Measurements from ENCODE around the gene FRMD3.

FRMD3 gene

GRCh38 chr9:83270116-83270515 is 268.1 kb downstream of the FRMD3 start:
- no peak for DNase-seq

- DNase-seq: no peak
Measured at GRCh38 chr9:83267741-83268140, 270.5 kb downstream of the FRMD3 start.

DNA sequence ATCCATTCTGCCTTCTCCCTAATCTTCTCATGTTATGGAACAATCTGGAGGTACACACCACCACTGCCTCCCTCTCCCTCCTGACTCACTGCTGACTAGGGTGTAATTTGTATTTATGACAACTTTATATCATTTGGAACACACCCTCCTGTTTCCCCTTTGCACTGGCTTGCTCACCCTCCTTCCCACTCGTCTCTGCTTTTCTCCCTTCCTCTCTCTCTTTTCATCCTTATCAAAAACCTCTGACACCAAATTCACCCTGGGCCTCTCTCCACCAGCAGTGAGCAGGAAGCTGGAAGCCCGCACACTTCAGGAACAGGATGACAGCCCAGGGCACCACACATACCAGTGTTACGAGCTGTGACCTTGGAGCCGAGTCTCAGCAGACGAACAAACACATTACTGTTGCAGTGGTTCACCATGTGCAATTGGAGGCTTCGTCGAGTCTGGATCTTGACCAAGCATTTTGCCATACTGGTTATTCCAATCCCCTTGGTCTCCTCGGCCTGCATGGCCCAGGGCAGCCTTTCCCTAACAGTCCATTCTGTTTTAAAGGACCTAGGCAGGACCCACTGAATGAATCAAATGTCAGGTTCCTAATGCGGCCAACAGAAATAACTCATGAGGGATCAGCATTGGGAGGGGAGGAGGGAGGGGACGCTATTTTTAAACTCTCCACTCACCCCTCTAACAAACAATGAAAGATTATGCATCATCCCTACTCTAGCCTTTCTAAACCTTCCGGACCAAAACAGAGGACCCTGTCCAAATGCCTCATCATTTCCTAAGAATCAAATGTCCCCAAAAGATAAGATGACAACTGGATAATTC is 271.3 kb downstream of the FRMD3 start:
- DNase-seq: no peak

GRCh38 chr9:83266331-83266665 is 271.9 kb downstream of the FRMD3 start:
- no peak for DNase-seq

DNA sequence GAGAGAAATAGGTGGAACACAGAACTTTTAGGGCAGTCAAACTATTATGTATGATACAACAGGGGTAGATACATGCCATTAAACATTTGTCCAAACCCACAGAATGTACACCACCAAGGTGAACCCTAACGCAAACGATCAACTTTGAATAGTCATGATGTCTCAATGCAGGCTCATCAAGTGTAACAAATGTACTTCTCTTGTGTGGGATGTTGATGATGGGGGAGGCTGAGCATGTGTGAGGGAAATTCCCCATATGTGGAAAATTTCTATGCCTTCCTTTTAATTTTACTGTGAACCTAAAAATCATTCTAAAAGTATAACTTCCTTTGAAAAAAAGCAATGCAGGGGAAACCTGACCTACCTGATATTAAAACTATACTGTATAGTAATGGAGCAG is 273.9 kb downstream of the FRMD3 start:
- DNase-seq: no peak

DNA sequence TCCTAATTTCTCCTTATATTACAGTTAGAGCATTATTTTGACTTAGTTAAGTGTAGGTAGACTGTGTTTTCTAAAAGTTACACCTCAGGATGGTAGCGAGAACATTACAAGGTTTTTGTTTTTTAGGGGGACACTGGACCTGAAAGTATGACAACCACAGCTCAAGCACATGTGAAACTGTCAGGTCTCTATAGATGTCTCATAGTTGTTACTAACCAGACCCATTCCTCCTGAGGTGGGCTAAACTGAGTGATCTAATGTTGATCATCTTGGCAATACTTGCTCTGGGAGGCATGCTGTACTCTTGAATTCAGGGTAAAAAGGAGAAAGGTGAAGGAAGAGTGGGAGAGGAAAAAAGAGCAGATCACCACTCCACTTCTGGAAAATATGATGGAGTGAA is 278.6 kb downstream of the FRMD3 start:
- no peak for DNase-seq

DNA sequence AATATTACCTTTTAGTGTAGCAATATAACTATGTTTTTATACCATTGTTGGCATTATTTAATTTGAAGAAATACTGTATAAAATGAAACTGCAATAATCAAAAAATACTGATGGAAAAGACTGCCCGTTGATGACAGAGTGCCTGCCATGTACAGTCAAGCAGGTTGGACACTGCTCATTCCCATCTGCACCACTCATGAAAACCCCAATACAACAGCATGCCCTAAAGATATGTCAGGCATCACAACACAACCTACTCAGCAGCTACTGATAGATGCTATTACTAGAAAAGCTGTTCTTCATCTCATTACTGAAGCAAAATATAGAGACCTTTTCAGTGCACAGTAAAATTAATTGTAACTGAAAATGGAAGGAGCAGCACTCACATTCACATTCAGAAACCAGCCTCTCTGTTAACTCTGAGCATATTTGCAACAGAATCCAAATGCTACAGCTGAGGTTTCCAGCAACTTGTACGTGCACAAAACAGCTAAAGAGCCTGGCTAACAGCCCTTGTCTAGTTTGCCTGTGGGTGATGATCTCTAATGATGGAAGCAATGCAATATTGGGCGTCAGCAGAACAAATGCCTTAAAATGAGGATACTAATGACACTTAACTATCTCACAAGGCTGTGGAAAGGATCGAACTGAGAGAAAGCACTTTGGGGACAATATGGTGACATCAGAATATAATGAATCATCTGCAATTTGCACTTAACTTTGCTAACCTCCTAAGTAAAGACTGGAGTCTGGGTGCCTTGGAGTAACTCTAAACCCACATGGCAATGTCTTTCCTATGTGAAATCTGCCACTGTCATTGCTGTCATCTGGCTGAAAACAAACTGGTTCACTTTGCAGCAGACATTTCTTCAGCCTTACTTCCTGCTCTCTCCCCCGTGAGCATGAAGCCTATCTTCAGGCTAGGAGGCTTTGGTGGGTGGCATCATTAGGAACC is 280.0 kb downstream of the FRMD3 start:
- no peak for DNase-seq

DNA sequence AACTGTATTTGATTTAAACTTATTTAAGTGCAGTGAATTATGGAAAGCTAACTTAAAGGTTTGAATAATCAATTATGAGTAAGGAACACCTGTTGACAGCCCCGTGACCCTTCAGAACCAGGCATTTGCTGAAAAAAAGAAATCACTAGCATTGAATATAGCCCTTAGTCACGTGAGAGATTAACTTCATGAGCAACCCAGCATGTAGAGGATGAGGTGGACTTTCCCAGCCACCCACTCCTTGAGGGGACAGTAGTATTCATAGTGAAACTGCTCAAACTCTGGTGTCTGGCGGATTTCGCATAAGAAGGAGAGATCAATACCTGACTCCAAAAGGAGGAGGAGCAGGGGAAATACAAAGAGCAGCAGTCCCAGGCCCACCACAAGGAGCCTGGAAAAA is 290.5 kb downstream of the FRMD3 start:
- DNase-seq: no peak

GRCh38 chr9:83245979-83246659 is 292.1 kb downstream of the FRMD3 start:
- DNase-seq: no peak

DNA sequence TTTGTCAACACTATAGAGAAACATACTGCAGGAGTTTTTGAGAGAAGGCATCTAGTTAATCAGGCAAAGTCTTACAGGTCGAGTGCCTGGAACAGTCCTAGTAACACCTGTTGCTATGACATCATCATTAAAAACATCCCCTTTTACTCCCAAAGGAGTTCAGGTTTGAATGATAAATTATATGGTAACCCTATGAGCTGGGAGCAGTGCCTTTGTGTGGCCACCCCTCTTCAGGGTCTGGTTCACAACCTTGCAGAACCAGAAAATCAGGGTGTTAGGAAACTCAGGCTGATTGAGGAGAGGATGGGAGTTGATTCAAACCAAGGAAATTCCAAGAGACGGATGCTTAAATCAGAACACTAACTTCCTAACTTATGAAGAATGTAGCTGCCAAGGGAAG is 296.1 kb downstream of the FRMD3 start:
- no peak for DNase-seq

DNA sequence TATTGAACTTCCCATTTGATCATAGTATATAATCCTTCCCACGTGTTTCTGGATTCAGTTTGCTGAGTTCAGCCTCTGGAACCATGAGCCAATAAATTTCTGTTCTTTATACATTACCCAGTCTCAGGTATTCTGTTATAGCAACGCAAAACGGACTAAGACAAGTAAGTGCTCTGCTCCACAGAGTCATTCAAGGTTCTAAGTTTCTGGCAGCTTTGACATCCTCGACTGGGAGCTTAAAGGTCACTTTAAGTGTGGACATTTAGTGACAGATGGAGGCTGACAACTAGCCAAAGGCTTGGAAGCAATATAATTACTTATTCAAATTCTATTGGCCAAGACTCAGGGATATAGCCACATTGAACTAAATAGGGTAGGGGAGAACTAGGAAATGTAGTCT is 297.5 kb downstream of the FRMD3 start:
- DNase-seq: no peak

GRCh38 chr9:83239747-83240146 is 298.5 kb downstream of the FRMD3 start:
- DNase-seq: no peak

- no peak for DNase-seq
Measured at GRCh38 chr9:83238871-83239640, 299.1 kb downstream of the FRMD3 start.

DNA sequence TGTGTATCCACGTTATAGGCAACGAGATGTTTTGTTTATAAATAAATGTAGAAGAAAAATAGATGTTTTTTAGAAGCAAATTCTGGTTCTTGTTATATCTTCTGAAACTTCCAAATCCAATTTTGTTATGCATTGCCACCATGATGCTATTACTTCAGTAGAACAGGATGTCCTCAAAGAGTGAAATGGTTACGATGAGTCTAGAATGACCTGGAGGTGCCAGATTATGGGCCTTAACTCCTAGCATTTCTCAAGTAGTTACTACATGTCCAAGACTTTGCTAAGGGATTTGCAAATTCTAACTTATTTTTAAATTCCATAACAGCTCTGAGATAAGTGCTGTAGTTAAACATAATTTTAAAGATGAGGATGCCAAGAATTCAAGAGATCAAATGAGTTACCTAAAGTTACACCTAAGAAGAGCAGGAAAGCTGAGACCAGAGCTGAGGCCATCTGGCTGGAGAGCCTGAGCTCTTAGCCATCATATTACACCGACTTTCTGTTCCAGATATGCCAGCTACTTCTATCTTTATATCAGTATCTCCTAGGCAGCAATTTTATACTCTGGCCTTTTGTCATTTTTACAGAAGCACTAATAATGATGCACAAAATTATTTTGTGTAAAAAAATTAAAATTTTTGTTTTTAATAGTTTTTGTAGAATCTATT is 302.0 kb downstream of the FRMD3 start:
- DNase-seq: no peak

GRCh38 chr9:83235526-83235925 is 302.7 kb downstream of the FRMD3 start:
- DNase-seq: no peak

- DNase-seq: no peak
Measured at GRCh38 chr9:83234541-83234940, 303.7 kb downstream of the FRMD3 start.

- no peak for DNase-seq
Measured at GRCh38 chr9:83233647-83234046, 304.6 kb downstream of the FRMD3 start.

DNA sequence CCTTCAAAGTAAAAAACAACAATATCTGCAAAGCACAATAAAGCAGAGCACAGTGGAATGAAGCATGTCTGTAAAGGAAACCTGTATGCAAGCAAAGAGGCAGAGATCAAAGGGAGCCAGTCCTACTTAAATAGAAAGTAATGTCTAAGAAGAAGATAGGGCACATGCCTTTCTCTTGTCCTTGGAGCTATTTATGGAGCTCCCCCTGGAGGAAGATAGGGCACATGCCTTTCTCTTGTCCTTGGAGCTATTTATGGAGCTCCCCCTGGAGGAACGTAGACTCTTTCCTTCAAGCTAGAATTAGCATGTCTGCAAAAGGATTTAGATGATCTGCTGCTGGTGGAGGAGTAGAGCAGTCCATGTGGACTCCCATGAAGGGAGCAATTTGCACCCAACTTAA is 307.2 kb downstream of the FRMD3 start:
- no peak for DNase-seq

- DNase-seq: peak; percentile 82
Measured at GRCh38 chr9:83220730-83221129, 317.5 kb downstream of the FRMD3 start.

GRCh38 chr9:83219924-83220438 is 318.2 kb downstream of the FRMD3 start:
- DNase-seq: no peak

GRCh38 chr9:83219154-83219923 is 318.9 kb downstream of the FRMD3 start:
- DNase-seq: peak; percentile 34

Measured in activated CD4-positive, alpha-beta T cell treated with anti-CD3 and anti-CD28 coated beads, Interleukin-10, Interleukin-2, amounts not matched to agents 100 ng/mL and 50 ng/mL, durations not matched to agents 16 hours and 8 hours (primary cell).